Loucy (cell line): Measurements from ENCODE around the gene METTL17.
"Not testable (repeated sequence)": the region's sequence is repeated elsewhere in the genome, so short reads cannot be mapped to it uniquely, and the experiment has no call there.

Experiments
- H2AFZ ChIP-seq: fragments of 200-600 bp; sonication (generic); 2 replicates; pipeline ENCODE4 v1.6.0; 2016; ENCODE audit warnings: antibody characterized with exemption, mild to moderate bottlenecking, low read length, moderate library complexity
- H3F3A ChIP-seq: fragments of 200-600 bp; 2 replicates; pipeline ENCODE4 v1.6.0; 2016; ENCODE audit warnings: antibody characterized with exemption, low read depth, mild to moderate bottlenecking
- H3K27me3 ChIP-seq: fragments of 200-600 bp; sonication (generic); 2 replicates; pipeline ENCODE4 v1.6.1; 2014; ENCODE audit warnings: low read length, mild to moderate bottlenecking; ENCODE audit not compliant: insufficient read depth, poor library complexity, severe bottlenecking
- H3K36me3 ChIP-seq: fragments of 200-600 bp; sonication (generic); 2 replicates; pipeline ENCODE4 v1.6.1; 2016; ENCODE audit warnings: low read length; ENCODE audit not compliant: insufficient read depth
- H3K4me1 ChIP-seq: fragments of 200-600 bp; sonication (generic); 2 replicates; pipeline ENCODE4 v1.5.1; 2014; ENCODE audit warnings: low read length, mild to moderate bottlenecking; ENCODE audit not compliant: insufficient read depth, poor library complexity, severe bottlenecking
- H3K4me2 ChIP-seq: fragments of 200-600 bp; sonication (generic); 2 replicates; pipeline ENCODE4 v1.6.0; 2014; ENCODE audit warnings: antibody characterized with exemption, low read length, low read depth, mild to moderate bottlenecking; ENCODE audit not compliant: poor library complexity, severe bottlenecking
- H3K4me3 ChIP-seq: fragments of 200-600 bp; sonication (generic); 2 replicates; pipeline ENCODE4 v1.5.1; 2014; ENCODE audit warnings: low read length, mild to moderate bottlenecking, mixed read lengths; ENCODE audit not compliant: poor library complexity, severe bottlenecking
- H3K79me2 ChIP-seq: fragments of 200-600 bp; sonication (generic); 2 replicates; pipeline ENCODE4 v1.6.1; 2014; ENCODE audit warnings: low read length; ENCODE audit not compliant: insufficient read depth
- H3K9ac ChIP-seq: fragments of 200-600 bp; sonication (generic); 2 replicates; pipeline ENCODE4 v1.6.0; 2014; ENCODE audit warnings: mild to moderate bottlenecking, low read depth, low read length, moderate library complexity; ENCODE audit not compliant: poor library complexity, severe bottlenecking
- H3K9me2 ChIP-seq: fragments of 200-600 bp; sonication (generic); replicated peaks from 2 replicates; pipeline ENCODE4 v1.6.1; 2016; ENCODE audit warnings: low read depth, low read length, mixed read lengths
- H3K9me3 ChIP-seq: fragments of 200-600 bp; sonication (generic); 2 replicates; pipeline ENCODE4 v1.6.1; 2014; ENCODE audit warnings: mild to moderate bottlenecking, antibody characterized with exemption, low read length, low read depth; ENCODE audit not compliant: insufficient read depth
- H4K20me1 ChIP-seq: fragments of 200-600 bp; sonication (generic); 2 replicates; pipeline ENCODE4 v1.6.0; 2014; ENCODE audit warnings: antibody characterized with exemption, low read length, mild to moderate bottlenecking; ENCODE audit not compliant: insufficient read depth, poor library complexity, severe bottlenecking
- CTCF ChIP-seq: fragments of 200-600 bp; sonication (generic); conservative IDR thresholded peaks from 2 replicates; pipeline ENCODE4 v1.5.1; 2014; ENCODE audit warnings: mild to moderate bottlenecking, antibody characterized with exemption, low read length
- EZH2phosphoT487 ChIP-seq: fragments of 200-600 bp; IDR thresholded peaks from 2 replicates; pipeline ENCODE4 v1.6.1; 2018; ENCODE audit warnings: antibody characterized with exemption, mild to moderate bottlenecking, moderate library complexity, borderline replicate concordance

METTL17 gene

GRCh38 chr14:20982646-20983369 lies 7.0 kb upstream of the METTL17 start:
- no peak overlapping the region for H3K4me3 ChIP-seq
- no peaks in the 10 kb centered on the region for H3K36me3 ChIP-seq
- H4K20me1 ChIP-seq: no peaks in the 10 kb centered on the region
- H2AFZ ChIP-seq: 0 out of 2 replicates have a peak overlapping the region, but pooled peaks have one; percentile 9
- no peaks in the 10 kb centered on the region for H3K9me2 ChIP-seq
- no peaks in the 10 kb centered on the region for H3F3A ChIP-seq
- no peaks in the 10 kb centered on the region for H3K4me1 ChIP-seq
- no peak overlapping the region for H3K9ac ChIP-seq
- H3K79me2 ChIP-seq: no peaks in the 10 kb centered on the region
- H3K27me3 ChIP-seq: no peaks in the 10 kb centered on the region
- H3K4me2 ChIP-seq: no peak overlapping the region
- H3K9me3 ChIP-seq: no peaks in the 10 kb centered on the region
- TF ChIP-seq EZH2phosphoT487 (no peak), CTCF (no peak)

DNA sequence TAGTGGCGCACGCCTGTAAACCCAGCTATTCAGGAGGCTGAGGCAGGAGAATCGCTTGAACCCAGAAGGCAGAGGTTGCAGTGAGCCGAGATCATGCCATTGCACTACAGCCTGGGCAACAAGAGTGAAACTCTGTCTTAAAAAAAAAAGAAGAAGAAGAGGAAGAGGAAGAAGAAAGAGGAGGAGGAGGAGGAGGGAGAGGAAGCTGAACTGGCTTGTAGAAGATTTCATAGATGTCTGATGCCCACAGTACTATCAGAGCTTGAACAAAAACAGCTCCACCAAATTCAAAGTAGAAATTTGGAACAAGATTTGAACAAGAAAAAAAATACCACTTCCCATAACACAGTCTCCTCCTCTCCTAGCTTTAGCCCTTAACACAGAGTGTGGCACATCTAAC lies 4.1 kb upstream of the METTL17 start:
- H4K20me1 ChIP-seq, H3K9ac ChIP-seq, H3K27me3 ChIP-seq, H3K36me3 ChIP-seq, H2AFZ ChIP-seq, H3K9me2 ChIP-seq, H3F3A ChIP-seq, H3K79me2 ChIP-seq, H3K9me3 ChIP-seq, H3K4me2 ChIP-seq, H3K4me3 ChIP-seq: not testable (repeated sequence)
- peaks cover 10% of the 10 kb centered on the region for H3K4me1 ChIP-seq

DNA sequence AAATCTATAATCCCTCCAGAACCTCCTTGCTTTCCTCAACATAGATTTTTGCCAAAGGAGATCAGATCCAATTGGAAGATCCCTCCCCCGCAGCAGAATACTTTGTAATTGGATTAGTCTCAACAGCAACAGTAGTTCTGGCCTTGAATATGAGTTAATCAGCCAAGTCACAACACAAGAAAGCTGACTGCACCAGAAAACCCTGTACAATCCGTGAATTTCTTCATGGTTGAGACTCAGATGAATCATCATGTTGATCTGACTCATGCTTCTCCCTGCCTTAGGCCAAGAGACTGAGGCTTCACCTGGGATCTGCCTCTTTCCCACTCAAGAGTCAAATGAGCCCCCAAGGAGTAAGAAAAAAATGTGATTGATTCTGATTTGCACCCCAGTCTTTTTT lies 3.0 kb upstream of the METTL17 start:
- no peaks in the 10 kb centered on the region for H3F3A ChIP-seq
- no peaks in the 10 kb centered on the region for H3K27me3 ChIP-seq
- no peaks in the 10 kb centered on the region for H3K36me3 ChIP-seq
- H3K9ac ChIP-seq: no peak overlapping the region
- peaks cover 20% of the 10 kb centered on the region for H3K79me2 ChIP-seq
- H3K4me1 ChIP-seq: peaks cover 18% of the 10 kb centered on the region
- no peaks in the 10 kb centered on the region for H3K9me2 ChIP-seq
- H4K20me1 ChIP-seq: peaks cover 7% of the 10 kb centered on the region
- H3K4me3 ChIP-seq: no peak overlapping the region
- TF ChIP-seq CTCF (no peak), EZH2phosphoT487 (no peak)
- H3K4me2 ChIP-seq: no peak overlapping the region
- no peaks in the 10 kb centered on the region for H3K9me3 ChIP-seq
- H2AFZ ChIP-seq: no peak overlapping the region
